Measurements from ENCODE around the gene WSB2. TPM values are rescaled to one million over a fixed set of nuclear protein-coding genes. Genes with fewer than 3 reads are reported as not detected.

The WSB2 gene
- total and polyA plus RNA-seq, 2 of the 8 experiments (the other 6 are each of a cell fraction or from before 2014, with no cell fraction given) = 47.5 to 58.2 TPM

- Histone ChIP-seq H2BK15ac (ENCODE audit: low read length) (no peak overlapping the region), H4K91ac (replicated peaks; ENCODE audit: insufficient read length, low read length) (no peak overlapping the region), H2AFZ (ENCODE audit: low read length) (no peak overlapping the region), H3K56ac (replicated peaks; ENCODE audit: insufficient read length, low read depth, low read length) (no peak overlapping the region), H3K79me2 (ENCODE audit: control insufficient read depth in 1 of 2, insufficient read depth in 2 of 2, low read length in 2 of 2) (peaks cover 4 to 16% of the 10 kb centered on the region in 2 experiments), H3K4ac (replicated peaks; ENCODE audit: insufficient read length, low read depth, low read length) (no peak overlapping the region), H3K4me1 (replicated peaks in 1 of 4; ENCODE audit: control insufficient read depth in 3 of 4, insufficient read depth in 4 of 4, low read length in 3 of 4) (peaks cover 0 to 6% (median 3%) of the 10 kb centered on the region in 4 experiments; a peak in 3 of 7 replicates), H3K9ac (replicated peaks in 1 of 4; ENCODE audit: extremely low read depth in 1 of 4, low read depth in 3 of 4, low read length in 3 of 4) (no peak overlapping the region), H2BK20ac (ENCODE audit: low read length) (no peak overlapping the region), H2BK5ac (ENCODE audit: low read depth, low read length) (peak overlapping the region; percentile 52; the same call in 1 of the 2 replicates), H2BK12ac (ENCODE audit: low read depth, low read length) (0 out of 2 replicates have a peak overlapping the region, but pooled peaks have one; percentile 35), H3K23ac (ENCODE audit: insufficient read length) (no peak overlapping the region), H3K23me2 (ENCODE audit: low read depth, low read length) (peaks cover 5% of the 10 kb centered on the region; the same call in 1 of the 2 replicates), H4K5ac (ENCODE audit: insufficient read length, low read depth, low read length) (no peak overlapping the region), H3K4me2 (ENCODE audit: insufficient read depth in 1 of 2, low read depth in 2 of 2, low read length in 2 of 2) (no peak overlapping the region), H3K27ac (ENCODE audit: low read depth, low read length) (no peak overlapping the region), H3K4me3 (ENCODE audit: extremely low read depth in 1 of 4, insufficient read depth in 2 of 4, low read depth in 3 of 4, low read length in 4 of 4) (no peak overlapping the region), H3K18ac (ENCODE audit: extremely low read depth, low read length) (no peak overlapping the region), H2AK5ac (ENCODE audit: low read depth, low read length) (no peak overlapping the region), H3K36me3 (ENCODE audit: control insufficient read depth in 2 of 4, insufficient read depth in 4 of 4, low read length in 3 of 4) (no peaks in the 10 kb centered on the region), H4K8ac (ENCODE audit: extremely low read depth, insufficient read depth, low read length) (no peak overlapping the region), H4K20me1 (replicated peaks in 1 of 2; ENCODE audit: control insufficient read depth in 1 of 2, insufficient read depth in 2 of 2, low read length in 2 of 2) (no peaks in the 10 kb centered on the region), H3K14ac (ENCODE audit: insufficient read length) (no peak overlapping the region), H3K79me1 (ENCODE audit: low read depth, low read length) (peaks cover 3% of the 10 kb centered on the region; the same call in 1 of the 2 replicates), H3K27me3 (replicated peaks in 1 of 4; ENCODE audit: control insufficient read depth in 3 of 4, extremely low read depth in 1 of 4, insufficient read depth in 3 of 4, low read length in 3 of 4) (no peaks in the 10 kb centered on the region), H3K9me3 (ENCODE audit: insufficient read depth in 2 of 2, low read depth in 1 of 2, low read length in 1 of 2) (no peaks in the 10 kb centered on the region), H2BK120ac (replicated peaks; ENCODE audit: low read depth, low read length) (no peak overlapping the region)
- ChIA-PET CTCF (ENCODE audit: partially characterized antibody) (interaction anchor here (1.0 kb wide), 1 partner anchor 19 kb away, joined by 4 read pairs; no protein-coding TSS in a partner anchor), POLR2A (ENCODE audit: partially characterized antibody) (interaction anchor here (1.3 to 2.0 kb wide), 3 partner anchors 9 to 31 kb away, joined by 4 to 5 read pairs (median 5); no protein-coding TSS in a partner anchor)
- FAIRE-seq (no peak), DNase-seq (ENCODE audit: low read depth in 1 of 2, low spot score in 2 of 2) (no peak)
- 92% methylated on average over 3 of the region's 4 CpGs; no CpG with 5 or more reads in 1 of the 2 experiments for WGBS, 2 experiments (ENCODE audit: extremely low coverage in 1 of 2, insufficient coverage in 1 of 2, insufficient read length in 1 of 2, insufficient replicate concordance in 2 of 2, low coverage in 1 of 2, low lambda C conversion rate in 2 of 2, missing lambda C conversion rate in 1 of 2)
- TF ChIP-seq, protein P1, sequence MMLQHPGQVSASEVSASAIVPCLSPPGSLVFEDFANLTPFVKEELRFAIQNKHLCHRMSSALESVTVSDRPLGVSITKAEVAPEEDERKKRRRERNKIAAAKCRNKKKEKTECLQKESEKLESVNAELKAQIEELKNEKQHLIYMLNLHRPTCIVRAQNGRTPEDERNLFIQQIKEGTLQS (IDR thresholded peaks at IDR 0.05; ENCODE audit: insufficient read depth, low read depth, low read length) = no peak
- no peak for TF ChIP-seq CHD1 (IDR thresholded peaks at IDR 0.05; ENCODE audit: low read depth, low read length)
- TF ChIP-seq, protein P2, sequence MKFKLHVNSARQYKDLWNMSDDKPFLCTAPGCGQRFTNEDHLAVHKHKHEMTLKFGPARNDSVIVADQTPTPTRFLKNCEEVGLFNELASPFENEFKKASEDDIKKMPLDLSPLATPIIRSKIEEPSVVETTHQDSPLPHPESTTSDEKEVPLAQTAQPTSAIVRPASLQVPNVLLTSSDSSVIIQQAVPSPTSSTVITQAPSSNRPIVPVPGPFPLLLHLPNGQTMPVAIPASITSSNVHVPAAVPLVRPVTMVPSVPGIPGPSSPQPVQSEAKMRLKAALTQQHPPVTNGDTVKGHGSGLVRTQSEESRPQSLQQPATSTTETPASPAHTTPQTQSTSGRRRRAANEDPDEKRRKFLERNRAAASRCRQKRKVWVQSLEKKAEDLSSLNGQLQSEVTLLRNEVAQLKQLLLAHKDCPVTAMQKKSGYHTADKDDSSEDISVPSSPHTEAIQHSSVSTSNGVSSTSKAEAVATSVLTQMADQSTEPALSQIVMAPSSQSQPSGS (IDR thresholded peaks at IDR 0.05; ENCODE audit: low read length) = no peak
- TF ChIP-seq CBX8 (IDR thresholded peaks at IDR 0.05; ENCODE audit: borderline replicate concordance, low read depth, low read length) = no peak
- no peak for TF ChIP-seq EGR1 (IDR thresholded peaks at IDR 0.05; ENCODE audit: borderline replicate concordance, low read depth, low read length)
- no peak for TF ChIP-seq SAP30 (IDR thresholded peaks at IDR 0.05; ENCODE audit: insufficient read depth, insufficient replicate concordance, low read length)
- no peak for TF ChIP-seq POU5F1 (IDR thresholded peaks at IDR 0.05; ENCODE audit: low read depth, low read length)
- TF ChIP-seq TBP (IDR thresholded peaks at IDR 0.05; ENCODE audit: low read depth, low read length) = no peak
- TF ChIP-seq ASH2L (IDR thresholded peaks at IDR 0.05; ENCODE audit: low read length) = no peak
- TF ChIP-seq POLR2A (IDR thresholded peaks at IDR 0.05; ENCODE audit: control extremely low read depth in 1 of 2, low read depth in 2 of 2, low read length in 2 of 2) = no peak
- no peak for TF ChIP-seq BCL11A (IDR thresholded peaks at IDR 0.05; ENCODE audit: low read depth in 2 of 2, low read length in 2 of 2)
- TF ChIP-seq RFX5 (IDR thresholded peaks at IDR 0.05; ENCODE audit: borderline replicate concordance, low read depth, low read length) = no peak
Observed at GRCh38 chr12:118107011-118107410, 46.0 kb upstream of the WSB2 start.
